NB4 (cell line): Measurements from ENCODE around the gene PRSS57.

ENCODE experiments used
- DNase-seq: peaks from one replicate; pipeline ENCODE4 v3.0.0; 2010; ENCODE audit warnings: low read depth
- H3K4me3 ChIP-seq: one replicate; pipeline ENCODE4 v1.5.1; 2011; ENCODE audit warnings: mild to moderate bottlenecking, low read depth, low read length, moderate library complexity
- MYC ChIP-seq: IDR thresholded peaks from 2 replicates; pipeline ENCODE4 v1.6.1; 2011; ENCODE audit warnings: low read depth, low read length
- POLR2A ChIP-seq: IDR thresholded peaks from 2 replicates; pipeline ENCODE4 v1.6.1; 2011; ENCODE audit warnings: mild to moderate bottlenecking; ENCODE audit not compliant: insufficient read length; ENCODE audit errors: extremely low read depth
- TF ChIP-seq, protein P1 (sequence below): IDR thresholded peaks from one replicate; pipeline ENCODE4 v1.5.1; 2012; ENCODE audit warnings: low read depth, low read length
- TF ChIP-seq, protein P2 (sequence below): IDR thresholded peaks from 2 replicates; pipeline ENCODE4 v1.6.1; 2011; ENCODE audit warnings: low read depth, low read length

Gene PRSS57

DNA sequence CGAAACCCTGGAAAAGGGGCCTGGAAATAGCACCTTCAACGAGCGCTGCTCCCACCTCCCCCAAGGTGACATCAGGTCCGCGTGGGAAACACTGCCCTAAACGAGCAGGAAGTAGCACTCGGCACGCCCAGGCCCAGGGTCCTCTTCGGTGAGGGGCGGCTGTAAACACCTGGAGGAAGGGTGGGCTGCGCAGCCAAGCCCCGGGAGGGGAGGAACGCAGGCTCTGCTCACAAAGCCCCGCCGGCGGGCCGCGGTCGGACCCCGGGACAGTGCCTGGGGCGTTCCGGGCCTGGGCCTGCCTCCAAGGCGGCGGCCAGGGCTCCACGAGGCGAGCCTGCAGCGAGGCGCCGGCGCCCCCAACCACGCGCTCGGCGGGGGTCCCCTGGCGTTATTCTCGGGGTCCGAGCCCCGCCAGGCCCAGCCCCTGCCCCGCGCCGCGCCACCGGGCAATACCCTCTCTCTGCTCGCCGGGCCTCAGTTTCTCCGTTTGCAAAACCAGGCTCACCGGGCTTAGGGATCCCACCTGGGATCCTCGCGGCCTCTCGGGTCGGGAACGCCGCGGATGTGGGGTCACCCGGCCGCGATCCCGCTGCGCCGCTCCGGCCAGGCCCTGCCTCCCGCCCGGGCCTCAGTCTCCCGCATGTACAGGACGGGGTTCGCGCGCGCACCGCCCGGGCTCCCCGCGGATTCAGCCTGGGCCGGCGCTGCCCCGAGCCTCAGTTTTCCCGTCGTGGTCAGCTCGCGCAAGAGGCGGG, 32.9 kb downstream of the PRSS57 start:
- TF ChIP-seq MYC (peak; percentile 43; the same call in 1 of the 2 replicates), POLR2A (peak; percentile 21)
- TF ChIP-seq, protein P1, sequence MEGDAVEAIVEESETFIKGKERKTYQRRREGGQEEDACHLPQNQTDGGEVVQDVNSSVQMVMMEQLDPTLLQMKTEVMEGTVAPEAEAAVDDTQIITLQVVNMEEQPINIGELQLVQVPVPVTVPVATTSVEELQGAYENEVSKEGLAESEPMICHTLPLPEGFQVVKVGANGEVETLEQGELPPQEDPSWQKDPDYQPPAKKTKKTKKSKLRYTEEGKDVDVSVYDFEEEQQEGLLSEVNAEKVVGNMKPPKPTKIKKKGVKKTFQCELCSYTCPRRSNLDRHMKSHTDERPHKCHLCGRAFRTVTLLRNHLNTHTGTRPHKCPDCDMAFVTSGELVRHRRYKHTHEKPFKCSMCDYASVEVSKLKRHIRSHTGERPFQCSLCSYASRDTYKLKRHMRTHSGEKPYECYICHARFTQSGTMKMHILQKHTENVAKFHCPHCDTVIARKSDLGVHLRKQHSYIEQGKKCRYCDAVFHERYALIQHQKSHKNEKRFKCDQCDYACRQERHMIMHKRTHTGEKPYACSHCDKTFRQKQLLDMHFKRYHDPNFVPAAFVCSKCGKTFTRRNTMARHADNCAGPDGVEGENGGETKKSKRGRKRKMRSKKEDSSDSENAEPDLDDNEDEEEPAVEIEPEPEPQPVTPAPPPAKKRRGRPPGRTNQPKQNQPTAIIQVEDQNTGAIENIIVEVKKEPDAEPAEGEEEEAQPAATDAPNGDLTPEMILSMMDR: no peak
- TF ChIP-seq, protein P2, sequence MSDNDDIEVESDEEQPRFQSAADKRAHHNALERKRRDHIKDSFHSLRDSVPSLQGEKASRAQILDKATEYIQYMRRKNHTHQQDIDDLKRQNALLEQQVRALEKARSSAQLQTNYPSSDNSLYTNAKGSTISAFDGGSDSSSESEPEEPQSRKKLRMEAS: peak; percentile 53; the same call in 1 of the 2 replicates
- H3K4me3 ChIP-seq: peak overlapping the region; percentile 80
- DNase-seq: peak; percentile 63

DNA sequence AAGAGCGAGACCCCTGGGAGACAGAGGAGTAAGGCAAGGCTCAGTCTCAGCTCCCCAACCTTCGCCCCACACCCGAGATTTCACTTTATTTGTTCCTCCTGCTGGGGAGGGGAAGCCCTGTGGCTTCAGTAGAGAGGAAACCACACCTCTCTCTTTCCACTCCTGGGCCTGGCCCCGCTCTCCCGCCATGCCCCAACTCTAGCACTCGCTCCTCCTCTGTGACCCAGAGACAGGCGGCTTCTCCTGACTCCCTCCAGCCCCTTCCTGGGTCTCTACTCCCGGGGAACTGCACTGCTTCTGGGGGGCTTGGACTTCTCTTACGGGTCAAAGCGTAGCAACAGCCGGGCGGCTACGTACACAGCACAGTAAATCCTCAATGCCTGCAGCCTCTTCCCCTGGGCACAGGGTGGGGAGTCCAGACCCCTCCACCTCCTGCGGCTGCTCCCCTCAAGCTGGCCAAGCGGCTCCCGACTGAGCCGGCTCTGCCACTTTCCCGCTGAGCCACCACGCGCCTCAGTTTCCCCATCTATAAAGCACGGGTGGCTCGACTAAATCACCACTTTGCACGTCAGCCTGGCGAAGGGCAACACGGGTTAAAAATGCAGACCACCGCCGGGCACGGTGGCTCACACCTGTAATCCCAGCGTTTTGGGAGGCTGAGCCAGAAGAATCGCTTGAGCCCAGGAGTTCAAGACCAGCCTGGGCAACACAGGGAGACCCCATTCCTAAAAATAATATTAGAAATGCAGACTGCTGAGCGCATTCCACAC, 33.6 kb downstream of the PRSS57 start:
- DNase-seq: peak; percentile 54
- TF ChIP-seq, protein P2: no peak
- TF ChIP-seq, protein P1: no peak
- TF ChIP-seq POLR2A (no peak), MYC (no peak)
- H3K4me3 ChIP-seq: peak overlapping the region; percentile 80

DNA sequence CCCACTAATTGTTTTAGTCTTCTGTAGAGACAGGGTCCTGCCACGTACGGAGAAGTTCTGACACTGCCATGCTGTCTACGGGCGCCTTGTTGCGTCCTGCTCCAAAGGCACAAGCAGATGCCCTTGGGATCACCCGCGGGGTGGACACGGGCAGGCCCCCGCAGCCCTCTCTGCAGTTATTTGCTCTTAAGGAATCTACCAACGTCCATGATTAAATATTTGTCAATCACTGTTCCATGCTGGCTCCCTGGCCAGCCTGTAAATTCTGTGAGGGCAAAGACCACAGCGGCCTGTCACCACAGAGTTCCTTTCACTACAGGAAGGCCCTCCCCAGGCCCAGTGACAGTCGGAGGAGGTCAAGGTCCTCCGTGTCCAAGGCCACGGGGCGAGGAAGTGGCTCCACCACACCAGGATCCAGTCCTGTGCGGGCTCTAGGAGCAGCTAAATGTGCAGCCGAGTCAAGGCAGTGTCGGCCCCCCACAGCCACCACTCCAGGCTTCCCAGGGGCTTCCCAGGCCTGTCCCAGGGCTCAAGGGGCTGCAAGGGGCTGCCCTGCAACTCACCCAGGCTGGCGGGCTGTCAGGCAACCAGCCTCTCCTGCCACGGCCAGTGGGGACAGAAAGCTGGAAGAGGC, 34.3 kb downstream of the PRSS57 start:
- no peak for DNase-seq
- TF ChIP-seq MYC (no peak), POLR2A (no peak)
- TF ChIP-seq, protein P2: no peak
- TF ChIP-seq, protein P1: no peak
- H3K4me3 ChIP-seq: peak overlapping the region; percentile 80

DNA sequence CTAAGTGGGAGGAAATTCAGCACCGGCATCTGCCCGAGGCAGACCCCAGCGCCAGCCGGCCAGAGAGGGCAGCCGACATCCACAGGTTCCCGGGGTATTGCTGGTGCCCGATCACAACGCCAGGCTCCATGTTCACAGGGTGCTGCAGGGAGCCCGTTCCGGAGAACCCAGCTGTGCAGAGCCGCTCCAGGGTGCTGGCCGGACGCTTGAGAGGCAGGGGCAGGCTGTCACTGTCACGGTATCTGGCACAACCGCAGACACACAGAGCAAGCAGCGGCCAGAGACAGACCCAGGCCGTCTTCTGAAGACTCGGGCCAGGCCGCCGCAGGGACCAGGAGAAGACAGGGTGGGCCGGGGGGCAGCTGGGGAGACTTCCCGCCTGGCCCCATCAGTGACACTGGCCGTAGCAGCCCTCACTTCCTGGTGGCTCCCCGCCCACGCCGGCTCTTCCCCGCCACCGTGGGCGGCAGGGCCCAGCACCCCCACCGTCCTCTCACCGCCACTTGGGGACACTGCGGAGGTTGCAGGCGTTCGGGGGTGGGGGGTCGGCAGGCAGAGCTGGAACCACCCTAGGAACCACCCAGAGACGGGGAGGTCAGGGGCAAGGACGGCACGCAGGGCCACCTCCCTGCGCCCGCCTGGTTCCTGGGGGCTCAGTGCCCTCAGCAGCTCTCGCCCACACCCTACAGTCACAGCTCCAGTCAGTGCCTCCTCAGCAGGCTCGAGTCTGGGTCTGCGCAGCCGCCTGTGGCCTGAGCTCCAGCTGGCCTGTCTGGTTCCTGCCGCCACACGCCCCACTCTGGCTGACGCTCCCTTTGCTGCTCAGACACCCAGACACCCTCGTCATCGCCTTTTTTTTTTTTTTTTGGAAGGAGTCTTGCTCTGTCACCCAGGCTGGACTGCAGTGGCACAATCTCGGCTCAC, 36.1 kb downstream of the PRSS57 start:
- TF ChIP-seq, protein P2: no peak
- TF ChIP-seq, protein P1: no peak
- DNase-seq: no peak
- no peak overlapping the region for H3K4me3 ChIP-seq

DNA sequence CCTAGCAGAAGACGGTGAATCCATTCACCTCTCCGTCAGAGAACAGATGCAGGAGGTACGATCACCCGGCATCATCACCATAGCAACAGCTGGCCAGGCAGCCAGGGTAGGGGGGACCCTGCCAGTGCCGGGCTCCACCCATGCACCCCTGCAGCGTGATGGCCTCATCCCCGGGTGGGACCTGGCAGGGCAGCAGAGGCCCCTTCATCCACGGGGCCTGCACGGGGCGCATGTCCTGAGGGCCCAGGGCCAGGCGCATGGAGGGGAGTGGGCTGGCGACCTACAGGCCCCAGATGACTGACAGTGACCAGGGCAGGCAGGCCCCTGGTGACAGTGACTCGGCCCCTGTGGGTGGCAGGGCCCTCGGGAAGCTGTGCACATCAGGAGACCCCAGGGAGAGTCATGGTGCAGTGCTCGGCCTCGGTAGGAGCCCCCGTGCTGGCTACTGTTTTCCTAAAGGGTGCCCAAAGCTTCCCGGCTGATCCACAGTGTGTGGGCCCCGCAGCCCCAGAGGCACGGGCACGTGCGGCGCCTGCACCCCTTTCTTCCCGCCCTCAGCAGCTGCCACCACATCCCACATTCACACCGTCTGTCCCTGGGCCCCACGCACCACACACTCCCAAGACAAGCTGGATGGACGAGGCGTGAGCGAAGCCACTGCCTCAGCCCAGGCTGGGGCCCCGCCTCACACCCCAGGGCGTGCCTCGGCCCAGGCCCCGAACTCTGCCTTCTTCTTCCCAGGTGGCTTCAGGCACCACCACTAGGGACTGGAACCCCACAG, 37.0 kb downstream of the PRSS57 start:
- no peak for DNase-seq
- H3K4me3 ChIP-seq: no peak overlapping the region
- TF ChIP-seq, protein P2: no peak
- TF ChIP-seq POLR2A (no peak), MYC (no peak)
- TF ChIP-seq, protein P1: no peak
